ENCODE measurements around the gene BROX. TPM values are rescaled to one million over a fixed set of nuclear protein-coding genes. Genes with fewer than 3 reads are reported as not detected.

Gene BROX
- total RNA-seq, 1 donor from 2014 or later, result 45.1 TPM

DNA sequence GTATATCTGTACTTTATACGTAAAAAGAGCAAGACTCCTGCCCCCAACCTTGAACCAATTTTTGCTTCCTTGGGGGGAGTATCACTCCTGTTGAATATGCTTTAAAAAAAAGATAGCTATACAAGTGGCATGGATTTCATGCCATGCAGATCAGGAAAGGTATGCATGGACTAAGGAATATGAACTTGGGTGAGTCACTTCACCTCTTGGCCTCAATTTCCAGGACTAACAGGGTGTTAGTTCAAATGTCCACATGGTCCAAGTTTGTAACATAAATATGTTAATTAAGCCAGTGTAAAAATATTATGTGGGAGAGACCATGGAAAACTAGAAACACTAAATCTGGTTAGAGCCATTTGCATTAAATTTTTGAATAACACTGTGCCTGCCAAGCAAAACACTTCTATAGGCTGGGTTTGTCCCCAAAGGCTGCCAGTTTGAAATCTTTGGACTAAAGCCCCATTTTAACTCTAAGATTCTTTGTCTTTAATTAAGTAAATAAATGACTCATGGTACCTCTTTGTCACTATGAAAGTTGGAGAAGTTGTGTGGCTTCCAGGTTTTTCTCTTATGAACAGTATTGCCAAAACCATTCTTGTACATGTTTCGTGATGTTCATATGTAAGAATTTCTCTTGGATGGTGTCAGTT lies 57.7 kb downstream of the BROX start:
- no peaks in the 10 kb centered on the region for H3K36me3 Mint-ChIP-seq (ENCODE audit: unreplicated experiment)

DNA sequence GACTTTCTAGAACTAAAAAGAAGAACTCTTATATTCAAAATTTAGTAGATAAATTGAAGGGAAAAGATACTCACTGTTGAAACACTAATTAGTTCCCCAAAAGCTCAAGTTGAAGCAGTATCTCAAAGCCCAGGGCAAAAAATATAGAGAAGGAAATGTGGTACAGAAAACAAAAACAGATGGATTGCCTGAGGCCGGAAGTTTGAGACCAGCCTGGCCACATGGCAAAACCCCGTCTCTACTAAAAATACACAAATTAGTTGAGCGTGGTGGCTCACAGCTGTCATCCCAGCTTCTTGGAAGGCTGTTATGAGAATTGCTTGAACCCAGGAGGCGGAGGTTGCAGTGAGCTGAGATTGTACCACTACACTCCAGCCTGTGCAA lies 60.6 kb downstream of the BROX start:
- TF ChIP-seq, protein P1, sequence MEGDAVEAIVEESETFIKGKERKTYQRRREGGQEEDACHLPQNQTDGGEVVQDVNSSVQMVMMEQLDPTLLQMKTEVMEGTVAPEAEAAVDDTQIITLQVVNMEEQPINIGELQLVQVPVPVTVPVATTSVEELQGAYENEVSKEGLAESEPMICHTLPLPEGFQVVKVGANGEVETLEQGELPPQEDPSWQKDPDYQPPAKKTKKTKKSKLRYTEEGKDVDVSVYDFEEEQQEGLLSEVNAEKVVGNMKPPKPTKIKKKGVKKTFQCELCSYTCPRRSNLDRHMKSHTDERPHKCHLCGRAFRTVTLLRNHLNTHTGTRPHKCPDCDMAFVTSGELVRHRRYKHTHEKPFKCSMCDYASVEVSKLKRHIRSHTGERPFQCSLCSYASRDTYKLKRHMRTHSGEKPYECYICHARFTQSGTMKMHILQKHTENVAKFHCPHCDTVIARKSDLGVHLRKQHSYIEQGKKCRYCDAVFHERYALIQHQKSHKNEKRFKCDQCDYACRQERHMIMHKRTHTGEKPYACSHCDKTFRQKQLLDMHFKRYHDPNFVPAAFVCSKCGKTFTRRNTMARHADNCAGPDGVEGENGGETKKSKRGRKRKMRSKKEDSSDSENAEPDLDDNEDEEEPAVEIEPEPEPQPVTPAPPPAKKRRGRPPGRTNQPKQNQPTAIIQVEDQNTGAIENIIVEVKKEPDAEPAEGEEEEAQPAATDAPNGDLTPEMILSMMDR (IDR thresholded peaks at IDR 0.05), result no peak
- Mint-ChIP-seq H3K4me3 (ENCODE audit: unreplicated experiment) (no peak overlapping the region), H3K9me3 (ENCODE audit: unreplicated experiment) (peaks cover 7% of the 10 kb centered on the region), H3K27me3 (ENCODE audit: unreplicated experiment) (peaks cover 2% of the 10 kb centered on the region), H3K27ac (ENCODE audit: unreplicated experiment) (no peak overlapping the region), H3K36me3 (ENCODE audit: unreplicated experiment) (no peaks in the 10 kb centered on the region), H3K4me1 (ENCODE audit: unreplicated experiment) (peaks cover 17% of the 10 kb centered on the region)
- no peak for DNase-seq (ENCODE audit: extremely low spot score, unreplicated experiment)

More for the DNA sequence above, 57.7 kb downstream of the BROX start:
- TF ChIP-seq, protein P1 (IDR thresholded peaks at IDR 0.05), result no peak
- Mint-ChIP-seq H3K27me3 (ENCODE audit: unreplicated experiment) (no peaks in the 10 kb centered on the region), H3K4me3 (ENCODE audit: unreplicated experiment) (no peak overlapping the region), H3K27ac (ENCODE audit: unreplicated experiment) (no peak overlapping the region), H3K4me1 (ENCODE audit: unreplicated experiment) (peaks cover 17% of the 10 kb centered on the region), H3K9me3 (ENCODE audit: unreplicated experiment) (peaks cover 10% of the 10 kb centered on the region)
- no peak for DNase-seq (ENCODE audit: extremely low spot score, unreplicated experiment)

DNA sequence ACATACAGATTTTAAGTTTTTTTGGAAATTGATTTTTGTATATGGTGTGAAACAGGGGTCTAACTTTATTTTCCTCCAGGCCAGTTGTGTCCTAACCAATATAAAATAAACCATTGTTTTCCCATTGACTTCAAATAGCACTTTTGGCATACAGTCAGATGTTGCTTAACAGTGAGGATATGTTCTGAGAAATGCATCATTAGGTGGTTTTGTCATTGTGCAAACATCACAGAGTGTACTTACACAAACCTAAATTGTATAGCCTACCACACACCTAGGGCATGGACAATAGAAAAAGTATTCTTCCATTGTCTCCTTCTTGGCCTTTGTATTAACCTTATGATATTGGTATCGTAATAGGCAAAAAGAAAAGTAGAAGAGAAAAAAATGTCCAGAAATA lies 65.1 kb downstream of the BROX start:
- H3K9me3 Mint-ChIP-seq (ENCODE audit: unreplicated experiment), result no peaks in the 10 kb centered on the region
- no peak overlapping the region for H3K27ac Mint-ChIP-seq (ENCODE audit: unreplicated experiment)
- no peak overlapping the region for H3K4me3 Mint-ChIP-seq (ENCODE audit: unreplicated experiment)
- TF ChIP-seq, protein P1 (IDR thresholded peaks at IDR 0.05), result no peak
- H3K27me3 Mint-ChIP-seq (ENCODE audit: unreplicated experiment), result peaks cover 18% of the 10 kb centered on the region
- peaks cover 9% of the 10 kb centered on the region for H3K4me1 Mint-ChIP-seq (ENCODE audit: unreplicated experiment)
- no peaks in the 10 kb centered on the region for H3K36me3 Mint-ChIP-seq (ENCODE audit: unreplicated experiment)
- DNase-seq (ENCODE audit: extremely low spot score, unreplicated experiment), result no peak

DNA sequence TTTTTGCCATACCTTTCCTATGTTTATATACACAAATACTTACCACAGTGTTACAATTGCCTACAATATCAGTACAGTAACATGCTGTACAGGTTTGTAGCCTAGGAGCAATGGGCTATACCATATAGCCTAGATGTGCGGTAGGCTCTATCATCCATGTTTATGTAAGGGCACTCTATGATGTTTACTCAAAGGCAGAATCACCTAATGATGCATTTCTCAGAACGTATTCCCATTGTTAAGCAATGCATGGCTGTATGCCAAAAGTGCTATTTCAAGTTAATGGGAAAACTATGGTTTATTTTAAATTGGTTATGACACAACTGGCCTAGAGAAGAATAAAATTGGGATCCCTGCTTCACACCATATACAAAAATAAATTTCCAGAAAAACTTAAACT lies 65.6 kb downstream of the BROX start:
- Mint-ChIP-seq H3K36me3 (ENCODE audit: unreplicated experiment) (no peaks in the 10 kb centered on the region), H3K4me3 (ENCODE audit: unreplicated experiment) (no peak overlapping the region), H3K27ac (ENCODE audit: unreplicated experiment) (no peak overlapping the region), H3K4me1 (ENCODE audit: unreplicated experiment) (peaks cover 4% of the 10 kb centered on the region), H3K27me3 (ENCODE audit: unreplicated experiment) (peaks cover 20% of the 10 kb centered on the region), H3K9me3 (ENCODE audit: unreplicated experiment) (no peaks in the 10 kb centered on the region)
- TF ChIP-seq, protein P1 (IDR thresholded peaks at IDR 0.05), result no peak
- no peak for DNase-seq (ENCODE audit: extremely low spot score, unreplicated experiment)

DNA sequence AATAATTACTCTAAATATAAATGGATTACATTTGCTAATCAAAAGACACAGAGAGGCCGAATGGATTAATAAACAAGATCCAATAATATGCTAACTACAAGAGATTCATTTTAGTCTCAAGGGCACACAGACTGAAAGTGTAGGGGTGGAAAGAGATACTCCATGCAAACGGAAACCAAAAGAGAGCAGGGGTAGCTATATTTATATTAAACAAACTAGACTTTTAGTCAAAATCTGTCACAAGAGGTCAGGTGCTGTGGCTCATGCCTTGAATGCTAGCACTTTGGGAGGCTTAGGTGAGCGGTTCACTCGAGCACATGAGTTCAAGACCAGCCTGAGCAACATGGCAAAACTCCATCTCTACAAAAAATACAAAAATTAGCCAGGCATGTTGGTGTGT lies 68.9 kb downstream of the BROX start:
- DNase-seq (ENCODE audit: extremely low spot score, unreplicated experiment), result no peak
- H3K4me1 Mint-ChIP-seq (ENCODE audit: unreplicated experiment), result peaks cover 3% of the 10 kb centered on the region
- H3K36me3 Mint-ChIP-seq (ENCODE audit: unreplicated experiment), result no peaks in the 10 kb centered on the region
- H3K27ac Mint-ChIP-seq (ENCODE audit: unreplicated experiment), result no peak overlapping the region
- peaks cover 43% of the 10 kb centered on the region for H3K27me3 Mint-ChIP-seq (ENCODE audit: unreplicated experiment)
- TF ChIP-seq, protein P1 (IDR thresholded peaks at IDR 0.05), result no peak
- H3K9me3 Mint-ChIP-seq (ENCODE audit: unreplicated experiment), result no peaks in the 10 kb centered on the region
- no peak overlapping the region for H3K4me3 Mint-ChIP-seq (ENCODE audit: unreplicated experiment)
